MM.1S (cell line): Measurements from ENCODE around the gene PROK1.

Experiments
- EZH2 ChIP-seq: fragments of 300-600 bp; sonication (generic); optimal IDR thresholded peaks from 2 replicates; pipeline ENCODE3; 2017; ENCODE audit warnings: low read depth, mild to moderate bottlenecking, antibody characterized with exemption, low read length, mixed read lengths
- TF ChIP-seq, protein P1 (sequence below): fragments of 300-600 bp; sonication (generic); IDR thresholded peaks from 2 replicates; pipeline ENCODE4 v1.5.1; 2016; ENCODE audit warnings: antibody characterized with exemption, low read length, mixed read lengths

DNA sequence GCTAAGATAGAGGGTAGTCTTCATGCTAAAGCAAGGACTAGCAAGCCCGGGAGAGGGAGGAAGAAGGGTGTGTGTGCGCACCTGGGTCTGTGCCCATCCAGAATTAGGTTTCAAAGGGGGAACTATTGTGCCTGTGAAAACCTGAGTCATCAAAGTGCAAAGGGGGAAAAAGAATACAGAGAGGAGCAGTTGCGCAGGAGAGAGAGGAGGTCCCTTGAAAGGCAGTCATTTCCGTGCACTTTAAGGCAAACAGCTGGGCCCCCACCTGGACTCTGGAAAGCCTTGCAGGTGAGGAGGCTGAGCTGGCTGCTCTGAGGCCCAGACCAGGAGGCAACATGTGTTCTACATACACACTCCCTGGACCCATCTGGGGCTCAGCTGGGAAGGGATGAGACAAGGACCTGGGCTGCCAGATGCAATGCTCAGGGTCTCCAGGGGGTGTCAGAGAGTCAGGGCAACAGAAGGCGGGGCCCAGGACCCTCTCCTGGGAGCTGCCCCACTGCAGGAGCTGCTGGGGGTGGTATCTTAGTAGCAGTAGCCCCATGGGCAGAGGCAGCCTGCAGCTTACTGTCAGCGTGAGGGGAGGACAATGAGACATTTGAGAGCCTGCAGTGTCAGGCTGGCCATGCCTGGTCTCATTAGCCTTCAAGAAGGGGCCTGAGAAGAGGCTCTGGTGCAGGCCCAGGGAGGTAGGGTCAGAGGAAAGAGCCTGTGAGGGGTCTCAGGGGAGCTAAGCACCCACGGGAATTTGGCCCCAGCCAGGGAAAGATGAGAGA, 14.3 kb downstream of the PROK1 start:
- TF ChIP-seq, protein P1, sequence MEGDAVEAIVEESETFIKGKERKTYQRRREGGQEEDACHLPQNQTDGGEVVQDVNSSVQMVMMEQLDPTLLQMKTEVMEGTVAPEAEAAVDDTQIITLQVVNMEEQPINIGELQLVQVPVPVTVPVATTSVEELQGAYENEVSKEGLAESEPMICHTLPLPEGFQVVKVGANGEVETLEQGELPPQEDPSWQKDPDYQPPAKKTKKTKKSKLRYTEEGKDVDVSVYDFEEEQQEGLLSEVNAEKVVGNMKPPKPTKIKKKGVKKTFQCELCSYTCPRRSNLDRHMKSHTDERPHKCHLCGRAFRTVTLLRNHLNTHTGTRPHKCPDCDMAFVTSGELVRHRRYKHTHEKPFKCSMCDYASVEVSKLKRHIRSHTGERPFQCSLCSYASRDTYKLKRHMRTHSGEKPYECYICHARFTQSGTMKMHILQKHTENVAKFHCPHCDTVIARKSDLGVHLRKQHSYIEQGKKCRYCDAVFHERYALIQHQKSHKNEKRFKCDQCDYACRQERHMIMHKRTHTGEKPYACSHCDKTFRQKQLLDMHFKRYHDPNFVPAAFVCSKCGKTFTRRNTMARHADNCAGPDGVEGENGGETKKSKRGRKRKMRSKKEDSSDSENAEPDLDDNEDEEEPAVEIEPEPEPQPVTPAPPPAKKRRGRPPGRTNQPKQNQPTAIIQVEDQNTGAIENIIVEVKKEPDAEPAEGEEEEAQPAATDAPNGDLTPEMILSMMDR = no peak
- TF ChIP-seq EZH2 = no peak
